GM18858 (cell line): ENCODE results near the gene COG3.

ENCODE experiments used
- ATAC-seq: cut with Tn5 transposase; IDR thresholded peaks from one replicate; pipeline ENCODE4 v1.9.1; 2021; ENCODE audit not compliant: unreplicated experiment

COG3 gene

DNA sequence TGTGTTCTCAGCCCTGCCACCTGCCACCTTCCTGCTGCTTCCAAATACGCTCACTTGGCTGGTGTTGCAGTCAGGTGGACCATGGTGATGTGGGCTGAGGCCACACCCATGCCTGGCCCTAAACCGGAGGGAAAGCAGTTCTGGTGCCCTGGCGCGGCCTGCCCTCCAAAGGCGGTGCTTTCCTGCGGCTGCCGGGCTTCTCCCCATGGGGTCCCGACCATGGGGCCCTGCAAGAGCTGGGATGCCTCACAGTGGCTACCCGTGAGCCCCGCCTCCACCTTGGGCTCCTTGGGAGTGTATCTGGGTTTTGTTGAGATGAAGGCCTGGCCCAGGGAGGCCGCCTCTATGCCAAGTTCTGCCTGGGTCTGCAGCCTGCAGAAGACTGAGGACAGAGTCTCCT is 77.1 kb downstream of the COG3 start:
- no peak for ATAC-seq

DNA sequence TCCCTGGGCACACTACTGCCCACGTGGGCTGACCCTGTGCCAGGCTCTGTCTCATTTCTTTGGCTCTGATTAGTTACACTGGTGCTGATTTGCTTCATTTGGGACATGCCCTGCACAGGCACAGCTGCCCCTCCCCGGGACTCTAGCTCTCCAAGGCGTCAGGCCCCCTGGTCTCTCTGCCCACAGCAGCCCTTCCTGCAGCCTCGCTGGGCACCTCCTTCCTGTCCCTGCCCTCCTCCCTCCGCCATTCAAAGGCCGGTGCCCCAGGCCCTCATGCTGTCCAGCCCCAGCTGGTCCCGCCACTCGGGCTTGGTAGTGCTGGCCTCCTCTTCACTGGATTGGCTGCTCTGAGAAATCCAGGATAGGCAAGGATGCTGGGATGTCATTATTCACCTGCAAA is 77.7 kb downstream of the COG3 start:
- ATAC-seq, result no peak

DNA sequence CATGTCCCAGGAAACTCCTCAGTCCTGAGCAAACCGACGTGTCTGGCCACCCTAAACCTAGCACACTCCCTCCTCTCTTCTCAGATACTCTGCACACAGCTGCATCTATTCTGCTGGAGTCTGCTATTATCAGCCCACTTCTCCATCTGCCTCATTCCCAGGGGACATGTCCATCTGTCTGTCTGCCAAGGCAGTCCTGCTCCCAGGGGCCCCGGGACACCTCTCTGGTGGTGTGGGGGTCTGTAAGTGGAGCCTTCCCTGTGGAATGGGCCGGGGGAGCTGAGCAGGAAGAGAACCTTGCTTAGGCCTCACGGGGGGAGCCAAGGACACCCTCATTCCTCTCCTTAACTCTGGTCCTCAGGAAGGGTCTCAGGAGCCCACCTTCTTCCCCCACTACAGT is 78.1 kb downstream of the COG3 start:
- ATAC-seq, result no peak

DNA sequence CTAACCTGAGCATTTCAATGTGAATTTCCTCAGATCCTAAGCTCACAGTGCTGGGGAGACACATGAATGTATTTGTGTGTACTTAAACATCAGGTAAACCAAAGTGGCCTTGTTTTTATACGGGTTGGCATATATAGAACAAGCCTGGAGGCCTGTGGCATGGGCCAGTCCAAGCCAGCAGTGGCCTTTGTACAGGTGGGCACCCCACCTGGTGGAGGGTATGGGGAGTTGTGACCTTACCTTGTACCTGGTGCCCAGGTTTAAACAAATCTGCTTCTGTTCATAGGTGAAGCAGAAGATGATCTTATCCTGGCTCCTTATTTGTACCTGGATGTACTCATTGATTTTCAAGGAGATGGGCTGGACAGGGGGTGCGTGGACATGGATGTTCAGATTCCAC is 79.8 kb downstream of the COG3 start:
- ATAC-seq, result no peak

DNA sequence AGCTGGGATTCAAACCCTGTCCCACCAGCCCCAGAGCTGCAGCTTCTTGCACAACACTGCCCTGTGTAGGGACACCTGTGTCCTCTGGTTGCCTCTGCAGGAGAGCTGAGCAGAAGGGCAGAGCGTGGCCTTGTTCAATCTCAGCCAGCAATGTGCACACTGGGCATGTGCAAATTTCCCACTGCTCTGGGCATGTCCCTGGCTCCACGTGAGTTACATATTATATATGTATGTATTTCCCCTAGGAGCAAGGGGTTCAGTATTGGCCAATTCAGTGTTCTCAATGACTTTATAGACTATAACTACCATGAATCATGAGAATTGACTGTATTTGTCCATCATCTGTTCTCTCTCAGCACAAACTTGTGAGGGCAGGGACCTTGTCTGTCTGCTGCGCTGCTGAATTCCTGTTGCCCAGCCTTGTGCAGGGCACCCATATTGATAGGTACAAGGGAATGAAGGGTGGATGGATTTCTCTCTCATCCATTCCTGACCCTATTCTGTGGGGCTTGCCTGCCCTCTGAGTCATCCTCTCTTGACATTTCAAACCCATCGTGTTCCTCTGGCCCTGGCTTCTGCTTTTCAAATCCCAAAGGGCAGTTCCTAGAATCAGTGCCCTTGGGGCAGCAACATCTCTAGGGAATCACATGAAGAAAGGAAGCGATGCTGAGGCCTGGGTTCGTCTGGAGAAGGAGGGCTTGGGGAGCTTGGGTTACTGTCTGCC is 81.1 kb downstream of the COG3 start:
- ATAC-seq, result no peak

DNA sequence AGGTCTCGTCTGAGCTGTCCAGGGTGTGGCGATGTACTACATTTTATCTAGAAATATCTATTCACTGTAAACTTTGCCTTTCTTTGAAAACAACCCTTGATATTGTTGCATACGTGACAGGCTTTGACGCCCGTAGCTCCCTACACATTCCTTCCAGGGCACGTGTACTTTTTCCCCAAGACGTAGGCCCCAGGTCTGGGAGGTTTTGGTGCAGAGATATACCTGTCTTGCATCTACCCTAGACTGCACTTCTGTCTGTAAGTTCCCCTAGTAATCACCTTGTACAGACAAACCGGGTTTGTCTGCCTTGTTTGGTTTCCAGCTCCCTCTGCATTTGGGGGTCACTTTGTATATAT is 81.6 kb downstream of the COG3 start:
- ATAC-seq, result no peak

DNA sequence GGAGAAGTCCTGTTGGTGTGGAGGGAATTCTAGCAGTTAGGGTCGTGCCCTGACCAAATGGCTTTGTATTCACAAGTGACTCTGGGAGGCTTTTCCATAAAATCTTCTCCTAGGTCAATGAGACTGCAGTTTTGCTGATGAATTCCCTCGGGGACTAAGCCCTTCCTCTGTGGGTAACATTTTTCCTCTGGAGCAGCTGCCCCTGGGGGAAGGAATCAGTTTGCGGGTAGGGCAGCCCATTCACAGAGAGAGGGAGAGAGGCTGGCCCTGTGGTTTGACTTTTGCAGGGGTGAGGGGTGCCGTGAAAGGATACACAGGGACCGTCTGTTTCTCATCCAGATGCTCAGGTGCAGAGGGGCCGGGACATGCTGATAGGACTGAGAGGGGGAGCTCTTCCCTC is 83.5 kb downstream of the COG3 start:
- no peak for ATAC-seq

DNA sequence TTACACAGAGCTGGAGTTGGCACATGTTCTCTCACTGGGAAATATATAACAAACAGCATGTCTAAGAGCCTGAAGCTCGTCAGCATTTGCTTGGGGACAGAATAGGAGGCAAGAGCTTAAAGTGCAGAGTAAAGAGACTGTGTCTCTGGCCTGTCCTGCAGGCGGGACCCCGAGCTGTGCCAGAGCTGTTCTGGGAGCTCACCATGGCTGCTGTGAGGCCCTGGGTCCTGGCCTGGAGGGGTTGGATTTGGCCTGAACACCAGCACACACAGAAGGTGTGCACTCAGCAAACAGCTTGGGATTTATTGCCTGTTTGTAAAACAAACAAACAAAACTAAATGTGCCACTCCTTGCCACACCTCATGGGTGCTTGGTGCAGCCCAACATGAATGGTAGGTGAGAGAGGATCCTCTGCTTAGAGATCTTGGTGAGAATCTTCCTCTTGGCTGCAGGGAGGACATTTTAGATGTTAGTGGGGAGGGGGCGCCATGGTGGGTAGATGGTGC is 89.9 kb downstream of the COG3 start:
- ATAC-seq, result no peak

DNA sequence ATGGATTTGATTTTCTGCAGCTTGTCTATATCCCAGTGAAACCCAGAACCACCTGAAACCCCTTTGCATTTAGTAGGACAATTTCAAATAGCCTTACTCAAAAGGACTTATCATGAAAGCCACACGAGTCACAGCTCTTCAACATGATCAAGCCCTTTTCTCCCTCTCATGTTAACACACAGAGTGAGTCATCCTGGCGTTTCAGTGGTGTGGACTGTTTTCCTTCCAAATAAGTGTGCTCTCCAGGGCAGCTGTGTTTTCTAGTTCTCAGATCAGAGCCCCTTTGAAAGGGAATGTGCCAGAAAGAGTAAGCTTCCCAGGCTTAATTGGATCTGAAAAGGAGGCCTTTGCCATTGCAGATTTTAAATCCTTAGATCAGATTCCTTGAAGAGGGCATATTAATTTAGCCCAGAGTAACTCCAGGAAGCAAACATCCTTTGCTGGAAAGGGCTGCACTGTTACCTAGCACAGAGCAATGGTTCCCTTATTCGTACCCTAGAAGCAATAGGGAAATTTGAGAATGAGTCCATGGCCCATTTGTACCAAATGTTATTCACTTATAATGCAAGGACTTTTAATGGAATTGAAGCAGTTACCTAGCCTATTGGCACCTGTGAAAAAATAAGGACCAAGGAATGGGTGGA is 99.5 kb downstream of the COG3 start:
- no peak for ATAC-seq

DNA sequence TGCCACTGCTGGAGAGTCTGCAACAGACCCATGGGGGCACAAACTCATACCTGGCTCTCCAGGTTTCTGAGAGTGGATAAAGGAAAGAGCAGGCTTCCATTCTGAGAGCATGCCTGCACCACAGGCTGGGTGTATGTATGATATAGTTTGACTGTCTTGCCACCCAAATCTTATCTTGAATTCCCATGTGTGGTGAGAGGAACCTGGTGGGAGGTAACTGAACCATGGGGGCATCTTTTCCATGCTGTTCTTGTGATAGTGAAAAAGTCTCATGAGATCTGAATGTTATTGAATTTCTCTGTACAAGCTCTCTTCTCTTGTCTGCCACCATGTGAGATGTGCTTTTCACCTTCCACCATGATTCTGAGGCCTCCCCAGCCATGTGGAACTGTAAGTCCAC is 100.6 kb downstream of the COG3 start:
- ATAC-seq, result no peak

DNA sequence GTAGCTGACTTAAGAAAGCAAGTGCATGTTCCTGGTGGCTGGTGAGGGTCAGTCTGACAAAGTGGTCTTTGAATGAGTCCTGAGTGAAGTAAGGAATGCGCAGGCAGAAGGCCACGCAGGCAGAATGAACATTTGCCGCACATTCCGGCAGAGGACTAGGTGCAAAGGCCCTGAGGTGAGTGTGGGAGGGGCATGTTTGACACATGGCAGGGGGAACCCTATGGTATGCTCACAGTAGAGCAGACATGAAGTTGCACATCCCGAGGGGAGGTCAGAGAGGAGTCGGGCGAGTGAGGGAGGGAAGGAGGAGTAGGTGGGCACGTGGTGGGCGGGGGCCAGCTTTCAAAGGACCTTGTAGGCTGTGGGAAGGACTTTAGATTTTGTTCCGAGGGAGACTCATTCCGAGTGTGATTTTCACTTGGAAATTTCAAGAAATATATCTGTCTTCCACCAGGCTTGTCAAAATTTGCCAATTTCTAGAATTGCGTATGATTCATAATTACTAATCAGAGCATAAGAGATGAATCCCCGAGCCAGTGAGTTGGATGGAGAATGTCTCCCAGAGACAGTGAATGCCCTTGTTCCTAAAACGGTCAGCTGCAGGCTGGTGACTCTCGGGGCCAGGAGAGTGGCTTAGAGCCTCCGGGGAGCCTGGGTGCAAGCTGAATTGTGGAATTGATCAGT is 110.5 kb downstream of the COG3 start:
- no peak for ATAC-seq

DNA sequence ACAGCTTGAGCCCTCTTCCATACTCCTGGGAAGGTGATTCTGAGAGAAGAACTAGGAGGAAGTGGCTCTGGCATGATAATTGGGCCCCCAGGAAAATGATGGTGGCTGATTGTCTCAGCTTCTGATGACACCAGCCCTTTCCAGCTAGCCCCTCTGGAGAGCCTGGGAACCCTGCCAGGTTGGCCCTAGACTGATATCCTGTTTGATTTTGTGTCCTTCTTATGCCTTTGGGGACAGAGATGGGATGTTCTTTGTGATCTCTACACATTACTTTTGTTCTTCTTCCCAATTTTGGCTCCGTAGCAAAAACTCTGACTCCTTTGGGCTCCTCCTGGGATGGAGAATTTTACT is 111.1 kb downstream of the COG3 start:
- no peak for ATAC-seq

DNA sequence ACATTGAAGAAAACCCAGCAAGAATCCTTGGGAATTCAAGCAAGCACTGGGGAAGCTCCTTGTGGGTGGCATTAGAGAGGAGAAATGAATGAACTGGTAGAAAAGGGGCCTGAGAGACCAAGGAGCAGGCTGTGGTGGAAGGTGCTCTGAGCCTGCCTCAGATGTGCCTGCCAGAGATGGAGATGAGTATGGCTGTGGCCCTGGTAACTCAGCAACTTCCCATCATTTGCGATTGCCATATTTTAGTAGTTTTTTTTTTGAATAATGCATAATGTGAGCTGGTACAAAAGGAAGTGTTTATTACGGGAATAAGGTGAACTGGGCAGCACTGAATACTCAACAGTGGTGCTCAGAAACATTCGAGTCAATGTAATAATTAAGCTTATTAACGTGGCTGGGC is 111.7 kb downstream of the COG3 start:
- ATAC-seq, result no peak

DNA sequence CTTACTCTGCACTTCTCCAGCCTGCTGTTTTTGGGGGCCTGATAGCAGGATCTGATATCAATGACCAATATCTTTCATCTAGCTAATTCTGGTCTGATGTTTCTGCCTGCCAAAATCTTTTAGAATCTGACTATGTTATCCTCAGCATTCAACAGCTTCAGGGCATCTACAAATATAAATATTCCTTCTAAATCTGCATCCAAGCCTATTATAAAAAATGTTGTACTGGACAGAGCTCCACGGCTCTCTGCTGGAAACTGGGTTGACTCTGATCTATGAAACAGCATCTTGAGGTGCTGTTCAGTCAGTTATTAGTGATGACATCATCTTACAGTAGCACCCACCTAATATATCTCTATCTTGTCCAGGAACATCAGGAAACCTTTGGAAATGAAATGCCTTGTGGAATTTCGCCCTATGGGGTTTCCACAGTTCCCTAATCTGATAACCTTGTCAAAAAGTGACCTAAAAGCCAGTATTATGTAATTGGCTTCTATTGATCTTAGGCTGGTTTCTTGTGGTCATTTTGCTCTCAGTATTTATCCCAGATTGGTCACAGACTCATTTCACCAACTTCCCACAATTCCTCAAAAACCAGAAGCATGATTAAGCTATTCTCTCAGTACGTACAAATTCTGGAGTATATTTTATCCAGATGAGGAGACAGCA is 117.8 kb downstream of the COG3 start:
- no peak for ATAC-seq

DNA sequence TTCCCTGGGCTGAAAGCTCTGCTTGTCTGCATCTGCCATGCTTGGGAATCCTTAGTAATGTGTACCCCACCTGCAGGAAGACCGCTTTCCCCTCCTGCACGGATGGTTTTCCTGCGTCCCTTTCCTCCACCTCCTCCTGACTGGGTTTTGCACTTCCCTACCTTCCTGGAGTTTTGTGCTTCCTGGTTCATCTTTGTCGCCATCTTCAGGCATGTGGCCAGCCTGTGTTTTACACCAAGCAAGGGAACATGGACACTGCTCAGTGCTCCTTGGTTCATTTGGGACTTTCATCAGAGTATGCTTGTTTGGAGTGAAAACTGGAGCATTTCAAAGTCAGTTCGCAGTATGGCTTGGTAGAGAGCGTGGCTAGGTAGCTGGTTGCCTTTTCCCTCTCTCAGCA is 120.1 kb downstream of the COG3 start:
- ATAC-seq, result no peak
